ENCODE data around the gene ST6GALNAC1. TPM values are rescaled to one million over a fixed set of nuclear protein-coding genes. Genes with fewer than 3 reads are reported as not detected.

The ST6GALNAC1 gene
- total RNA-seq, 1 donor from 2014 or later: 14.1 TPM

DNA sequence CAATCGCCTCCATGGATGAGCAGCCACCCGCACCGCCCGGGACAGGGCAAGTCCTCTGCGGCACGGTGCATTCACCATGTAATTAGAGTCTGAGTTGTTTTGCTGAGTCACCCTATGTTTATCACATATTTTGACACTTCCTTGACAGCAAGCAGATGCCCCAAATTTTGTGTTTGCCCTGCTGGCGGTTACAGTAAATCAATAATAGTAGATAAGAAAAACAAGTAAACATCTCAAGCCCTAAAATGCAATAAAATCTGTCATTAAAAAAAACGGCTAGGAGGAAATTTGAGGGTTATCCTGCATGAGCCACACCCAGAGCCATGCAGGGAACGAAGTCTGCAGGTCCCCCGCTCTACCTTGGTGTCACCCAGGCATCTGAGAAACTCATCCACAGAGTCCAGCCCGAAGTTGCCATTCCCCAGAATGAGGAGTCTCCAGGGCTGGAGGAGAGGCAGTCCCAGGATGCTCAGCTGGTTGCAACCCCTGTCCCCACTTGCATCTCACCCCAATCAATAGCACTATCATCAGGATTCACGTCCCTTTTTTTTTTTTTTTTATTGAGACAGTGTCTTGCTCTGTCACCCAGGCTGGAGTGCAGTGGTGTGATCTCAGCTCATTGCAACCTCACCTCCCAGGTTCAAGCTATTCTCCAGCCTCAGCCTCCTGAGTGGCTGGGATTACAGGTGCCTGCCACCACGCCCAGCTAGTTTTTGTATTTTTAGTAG is 16.5 kb upstream of the ST6GALNAC1 start:
- Histone ChIP-seq H3K36me3 (no peaks in the 10 kb centered on the region), H3K4me1 (peaks cover 7% of the 10 kb centered on the region), H3K27me3 (no peaks in the 10 kb centered on the region), H3K27ac (no peak overlapping the region), H3K4me3 (no peak overlapping the region), H3K9me3 (no peaks in the 10 kb centered on the region)
- intact Hi-C loops (cut with DNase I): no loop called here
- no peak for DNase-seq
- peak; percentile 45 for ATAC-seq
- TF ChIP-seq, protein P1, sequence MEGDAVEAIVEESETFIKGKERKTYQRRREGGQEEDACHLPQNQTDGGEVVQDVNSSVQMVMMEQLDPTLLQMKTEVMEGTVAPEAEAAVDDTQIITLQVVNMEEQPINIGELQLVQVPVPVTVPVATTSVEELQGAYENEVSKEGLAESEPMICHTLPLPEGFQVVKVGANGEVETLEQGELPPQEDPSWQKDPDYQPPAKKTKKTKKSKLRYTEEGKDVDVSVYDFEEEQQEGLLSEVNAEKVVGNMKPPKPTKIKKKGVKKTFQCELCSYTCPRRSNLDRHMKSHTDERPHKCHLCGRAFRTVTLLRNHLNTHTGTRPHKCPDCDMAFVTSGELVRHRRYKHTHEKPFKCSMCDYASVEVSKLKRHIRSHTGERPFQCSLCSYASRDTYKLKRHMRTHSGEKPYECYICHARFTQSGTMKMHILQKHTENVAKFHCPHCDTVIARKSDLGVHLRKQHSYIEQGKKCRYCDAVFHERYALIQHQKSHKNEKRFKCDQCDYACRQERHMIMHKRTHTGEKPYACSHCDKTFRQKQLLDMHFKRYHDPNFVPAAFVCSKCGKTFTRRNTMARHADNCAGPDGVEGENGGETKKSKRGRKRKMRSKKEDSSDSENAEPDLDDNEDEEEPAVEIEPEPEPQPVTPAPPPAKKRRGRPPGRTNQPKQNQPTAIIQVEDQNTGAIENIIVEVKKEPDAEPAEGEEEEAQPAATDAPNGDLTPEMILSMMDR (IDR thresholded peaks at IDR 0.05): no peak

DNA sequence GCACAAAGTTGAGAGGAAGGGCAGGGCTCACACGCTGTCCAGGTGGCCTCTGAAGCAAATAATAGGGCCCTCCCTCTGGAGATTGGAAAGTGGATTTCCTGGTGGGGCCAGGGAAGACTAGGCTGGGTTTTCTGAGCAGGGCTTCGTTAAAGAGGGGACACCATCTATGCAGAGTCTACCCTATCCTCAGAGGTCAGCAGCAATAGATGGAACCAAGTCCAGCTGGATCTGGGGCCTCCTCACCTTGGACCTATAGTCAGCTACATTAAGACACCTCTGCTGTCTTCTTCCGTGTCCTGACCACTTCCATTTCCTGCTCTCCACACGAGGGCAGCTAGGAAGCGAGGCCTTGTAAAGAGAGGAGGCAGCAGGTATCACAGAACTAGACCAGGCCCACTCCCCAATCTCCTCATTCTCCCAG is 14.7 kb upstream of the ST6GALNAC1 start:
- no peaks in the 10 kb centered on the region for H3K9me3 ChIP-seq
- ATAC-seq (no peak), DNase-seq (no peak)
- no peaks in the 10 kb centered on the region for H3K36me3 ChIP-seq
- no peak overlapping the region for H3K4me3 ChIP-seq
- no peak overlapping the region for H3K27ac ChIP-seq
- H3K4me1 ChIP-seq: peaks cover 7% of the 10 kb centered on the region
- TF ChIP-seq, protein P1 (IDR thresholded peaks at IDR 0.05): no peak
- no peaks in the 10 kb centered on the region for H3K27me3 ChIP-seq
- intact Hi-C loops (cut with DNase I): no loop called here

DNA sequence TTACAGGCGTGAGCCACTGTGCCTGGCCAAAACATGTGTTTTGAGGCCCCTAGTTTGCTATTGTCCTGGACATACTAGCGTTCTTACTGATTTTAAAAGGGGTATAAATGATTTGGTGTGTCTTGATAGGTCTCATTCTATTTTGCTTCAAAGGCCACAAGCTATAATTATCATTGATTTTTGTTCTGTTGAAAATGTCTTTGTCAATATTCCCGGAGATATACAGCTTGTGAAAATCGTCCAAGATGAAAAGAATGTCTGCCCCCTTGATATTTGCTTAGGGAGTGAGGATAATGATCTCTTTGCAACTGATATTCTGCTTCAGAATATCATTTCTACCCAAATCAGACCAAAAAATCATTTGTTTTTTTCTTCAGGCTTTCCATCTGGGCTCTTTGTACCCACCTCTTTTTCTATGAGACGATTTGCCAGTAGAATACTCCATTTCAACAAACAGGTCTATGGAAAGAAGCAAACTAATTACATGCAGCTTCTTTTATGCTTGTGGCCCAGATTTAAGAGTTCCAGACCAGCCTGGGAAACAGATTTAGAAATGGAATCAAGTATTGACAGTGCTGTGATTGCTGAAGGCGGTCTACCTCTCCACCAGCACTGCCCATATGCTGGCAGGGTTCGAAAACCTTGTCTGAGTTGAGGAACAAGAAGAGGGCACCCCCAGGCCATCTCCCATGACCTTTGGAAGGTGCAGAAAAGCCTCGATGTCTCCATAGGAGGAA is 14.1 kb upstream of the ST6GALNAC1 start:
- Histone ChIP-seq H3K36me3 (no peaks in the 10 kb centered on the region), H3K27ac (no peak overlapping the region), H3K9me3 (no peaks in the 10 kb centered on the region), H3K27me3 (no peaks in the 10 kb centered on the region), H3K4me3 (no peak overlapping the region), H3K4me1 (peaks cover 7% of the 10 kb centered on the region)
- ATAC-seq: no peak
- DNase-seq: no peak
- intact Hi-C loops (cut with DNase I): no loop called here
- TF ChIP-seq, protein P1 (IDR thresholded peaks at IDR 0.05): no peak

DNA sequence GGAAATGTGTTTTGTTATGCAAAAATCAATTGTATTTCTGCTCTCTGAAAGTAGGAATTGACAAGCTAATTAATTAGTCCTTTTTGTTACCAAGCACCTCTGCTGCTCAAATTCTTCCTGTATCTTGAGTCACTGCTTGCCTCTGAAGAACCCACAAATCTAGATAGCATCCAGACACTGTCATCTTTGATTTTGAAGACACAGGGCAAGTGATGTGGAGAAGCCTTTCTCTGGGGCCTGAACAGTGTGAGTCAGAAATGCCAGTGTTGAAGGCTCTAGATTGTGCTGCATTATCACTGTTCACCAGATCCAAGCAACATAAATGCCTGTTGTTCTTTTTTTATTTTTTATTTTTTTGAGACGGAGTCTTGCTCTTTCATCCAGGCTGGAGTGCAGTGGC is 10.9 kb upstream of the ST6GALNAC1 start:
- no peaks in the 10 kb centered on the region for H3K9me3 ChIP-seq
- TF ChIP-seq, protein P1 (IDR thresholded peaks at IDR 0.05): no peak
- H3K27ac ChIP-seq: no peak overlapping the region
- DNase-seq (no peak), ATAC-seq (no peak)
- H3K27me3 ChIP-seq: no peaks in the 10 kb centered on the region
- no peaks in the 10 kb centered on the region for H3K36me3 ChIP-seq
- H3K4me1 ChIP-seq: no peaks in the 10 kb centered on the region
- no peak overlapping the region for H3K4me3 ChIP-seq
- intact Hi-C loops (cut with DNase I): no loop called here

DNA sequence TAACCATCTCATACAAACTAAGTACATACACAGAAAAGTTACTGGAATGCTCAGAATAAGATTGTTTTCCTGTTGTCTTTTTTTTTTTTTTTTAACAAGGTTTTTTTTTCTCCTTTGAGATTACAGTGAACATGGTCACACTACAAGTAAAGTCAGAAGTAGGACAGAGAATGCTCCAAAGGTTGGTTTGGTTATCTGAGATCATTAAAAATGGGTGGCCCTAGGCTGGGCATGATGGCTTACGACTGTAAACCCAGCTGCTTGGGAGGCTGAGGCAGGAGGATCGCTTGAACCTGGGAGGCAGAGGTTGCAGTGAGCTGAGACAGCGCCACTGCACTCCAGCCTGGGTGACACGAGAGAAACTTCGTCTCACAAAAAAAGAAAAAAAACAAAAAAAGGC is 6.9 kb upstream of the ST6GALNAC1 start:
- TF ChIP-seq, protein P1 (IDR thresholded peaks at IDR 0.05): no peak
- no peak overlapping the region for H3K4me3 ChIP-seq
- no peaks in the 10 kb centered on the region for H3K36me3 ChIP-seq
- H3K4me1 ChIP-seq: no peaks in the 10 kb centered on the region
- no peaks in the 10 kb centered on the region for H3K27me3 ChIP-seq
- DNase-seq (peak; percentile 11), ATAC-seq (no peak)
- intact Hi-C loops (cut with DNase I): no loop called here
- H3K9me3 ChIP-seq: no peaks in the 10 kb centered on the region
- no peak overlapping the region for H3K27ac ChIP-seq

Measured in upper lobe of right lung (tissue), 1 donor.